Coronary artery (tissue), 2 donors: ENCODE data around the gene TAC4.

ENCODE experiments used
- DNase-seq: peaks from one replicate; pipeline ENCODE4 v3.0.0-alpha.2; 2017; ENCODE audit warnings: low spot score
- H3K27ac ChIP-seq, 2 donors: fragments of 200-600 bp; sonication (generic); one replicate each; pipeline ENCODE4 v1.5.1; 2016 to 2019
- H3K4me3 ChIP-seq: fragments of 200-600 bp; sonication (generic); 2 replicates; pipeline ENCODE4 v1.5.1; 2016; ENCODE audit warnings: mild to moderate bottlenecking, moderate library complexity
- CTCF ChIP-seq: fragments of 200-600 bp; sonication (generic); IDR thresholded peaks from one replicate; pipeline ENCODE4 v1.5.1; 2019; ENCODE audit warnings: antibody characterized with exemption

TAC4 gene

GRCh38 chr17:49823614-49824013 lies 24.3 kb downstream of the TAC4 start:
- no peak for TF ChIP-seq CTCF
- no peak for DNase-seq
- Histone ChIP-seq H3K4me3 (no peak overlapping the region), H3K27ac (peak overlapping the region in 1 of 2 donors; percentile 5)

GRCh38 chr17:49822829-49823228 lies 25.0 kb downstream of the TAC4 start:
- no peak for TF ChIP-seq CTCF
- Histone ChIP-seq H3K4me3 (no peak overlapping the region), H3K27ac (peak overlapping the region in 1 of 2 donors; percentile 5)
- DNase-seq: no peak

GRCh38 chr17:49821916-49822315 lies 26.0 kb downstream of the TAC4 start:
- Histone ChIP-seq H3K4me3 (no peak overlapping the region), H3K27ac (no peak overlapping the region)
- no peak for DNase-seq
- no peak for TF ChIP-seq CTCF

- H3K27ac ChIP-seq: no peak overlapping the region
- TF ChIP-seq CTCF: no peak
- H3K4me3 ChIP-seq: no peak overlapping the region
- DNase-seq: no peak
Measured at GRCh38 chr17:49821466-49821865, 26.4 kb downstream of the TAC4 start.

- TF ChIP-seq CTCF: no peak
- no peak overlapping the region for H3K27ac ChIP-seq
- no peak for DNase-seq
Measured at GRCh38 chr17:49820773-49821172, 27.1 kb downstream of the TAC4 start.

GRCh38 chr17:49819651-49820050 lies 28.2 kb downstream of the TAC4 start:
- Histone ChIP-seq H3K4me3 (no peak overlapping the region), H3K27ac (no peak overlapping the region)
- TF ChIP-seq CTCF: no peak
- DNase-seq: no peak

More at GRCh38 chr17:49820773-49821172, 27.1 kb downstream of the TAC4 start:
- H3K4me3 ChIP-seq: no peak overlapping the region

GRCh38 chr17:49819138-49819537 lies 28.7 kb downstream of the TAC4 start:
- no peak overlapping the region for H3K4me3 ChIP-seq
- TF ChIP-seq CTCF: no peak
- no peak overlapping the region for H3K27ac ChIP-seq
- no peak for DNase-seq
